Left hindlimb (tissue), 1 donor: ENCODE results near the gene BABAM2.
"Not testable (repeated sequence)": the region's sequence is repeated elsewhere in the genome, so short reads cannot be mapped to it uniquely, and the experiment has no call there.

Experiments
- DNase-seq: peaks from one replicate; pipeline ENCODE4 v3.0.0-alpha.2; 2018

BABAM2 gene

GRCh38 chr2:28322051-28322450, 431.5 kb downstream of the BABAM2 start:
- no peak for DNase-seq

GRCh38 chr2:28322456-28322855, 431.9 kb downstream of the BABAM2 start:
- no peak for DNase-seq

GRCh38 chr2:28322981-28323396, 432.5 kb downstream of the BABAM2 start:
- DNase-seq = no peak

GRCh38 chr2:28325173-28325566, 434.6 kb downstream of the BABAM2 start:
- no peak for DNase-seq

- no peak for DNase-seq
Measured at GRCh38 chr2:28325567-28326468, 435.3 kb downstream of the BABAM2 start.

GRCh38 chr2:28326469-28326805, 435.9 kb downstream of the BABAM2 start:
- DNase-seq = no peak

GRCh38 chr2:28326881-28327505, 436.5 kb downstream of the BABAM2 start:
- peak; percentile 69 for DNase-seq

- DNase-seq = no peak
Measured at GRCh38 chr2:28327581-28327955, 437.0 kb downstream of the BABAM2 start.

GRCh38 chr2:28327956-28328922, 437.7 kb downstream of the BABAM2 start:
- DNase-seq = no peak

GRCh38 chr2:28329184-28329583, 438.7 kb downstream of the BABAM2 start:
- no peak for DNase-seq

GRCh38 chr2:28330722-28331121, 440.2 kb downstream of the BABAM2 start:
- not testable (repeated sequence) for DNase-seq

- DNase-seq = not testable (repeated sequence)
Measured at GRCh38 chr2:28331797-28332196, 441.3 kb downstream of the BABAM2 start.

- DNase-seq = no peak
Measured at GRCh38 chr2:28332696-28333095, 442.2 kb downstream of the BABAM2 start.

GRCh38 chr2:28333606-28334526, 443.3 kb downstream of the BABAM2 start:
- no peak for DNase-seq

- no peak for DNase-seq
Measured at GRCh38 chr2:28334527-28334894, 444.0 kb downstream of the BABAM2 start.

- not testable (repeated sequence) for DNase-seq
Measured at GRCh38 chr2:28335265-28335664, 444.7 kb downstream of the BABAM2 start.

GRCh38 chr2:28335666-28336065, 445.1 kb downstream of the BABAM2 start:
- no peak for DNase-seq

- no peak for DNase-seq
Measured at GRCh38 chr2:28336264-28336980, 445.9 kb downstream of the BABAM2 start.

- DNase-seq = peak; percentile 25
Measured at GRCh38 chr2:28336982-28337627, 446.6 kb downstream of the BABAM2 start.

- DNase-seq = peak; percentile 89
Measured at GRCh38 chr2:28338046-28338817, 447.7 kb downstream of the BABAM2 start.
